ENCODE data around the gene GLCE.

The GLCE gene

GRCh38 chr15:69185706-69186105 is 25.3 kb downstream of the GLCE start:
- TF ChIP-seq ZFP3 (CRISPR knock-in tag; IDR thresholded peaks at IDR 0.05) (no peak), CSRNP3 (CRISPR knock-in tag; IDR thresholded peaks at IDR 0.05) (no peak), ZNF565 (CRISPR knock-in tag; conservative IDR thresholded peaks at IDR 0.05; ENCODE audit: low read depth) (no peak), PPARA (CRISPR knock-in tag; IDR thresholded peaks at IDR 0.05; ENCODE audit: borderline replicate concordance) (no peak), TSHZ2 (CRISPR knock-in tag; IDR thresholded peaks at IDR 0.05) (no peak), ESRRG (CRISPR knock-in tag; IDR thresholded peaks at IDR 0.05) (no peak), CSDC2 (CRISPR knock-in tag; IDR thresholded peaks at IDR 0.05) (no peak), RARB (CRISPR knock-in tag; IDR thresholded peaks at IDR 0.05) (no peak), TCF4 (CRISPR knock-in tag; IDR thresholded peaks at IDR 0.05; ENCODE audit: borderline replicate concordance) (no peak), ZNF8 (CRISPR knock-in tag; IDR thresholded peaks at IDR 0.05) (no peak), ZC3H10 (CRISPR knock-in tag; IDR thresholded peaks at IDR 0.05) (no peak), ZNF70 (CRISPR knock-in tag; IDR thresholded peaks at IDR 0.05) (no peak), OSR1 (CRISPR knock-in tag; IDR thresholded peaks at IDR 0.05) (no peak), CREB5 (CRISPR knock-in tag; IDR thresholded peaks at IDR 0.05; ENCODE audit: low read depth) (no peak)
- ATAC-seq: no peak

- no peak for ATAC-seq
- no peak for TF ChIP-seq ZC3H10 (CRISPR knock-in tag; IDR thresholded peaks at IDR 0.05)
These were observed 28.7 kb downstream of the GLCE start for GRCh38 chr15:69189157-69189556.

- TF ChIP-seq ESRRG (CRISPR knock-in tag; IDR thresholded peaks at IDR 0.05) (no peak), PPARA (CRISPR knock-in tag; IDR thresholded peaks at IDR 0.05; ENCODE audit: borderline replicate concordance) (no peak), ZC3H10 (CRISPR knock-in tag; IDR thresholded peaks at IDR 0.05) (no peak), TOX (CRISPR knock-in tag; IDR thresholded peaks at IDR 0.05; ENCODE audit: borderline replicate concordance) (no peak), GLIS3 (CRISPR knock-in tag; IDR thresholded peaks at IDR 0.05) (no peak), ISL1 (CRISPR knock-in tag; IDR thresholded peaks at IDR 0.05) (no peak), OSR1 (CRISPR knock-in tag; IDR thresholded peaks at IDR 0.05) (no peak), SNAI2 (CRISPR knock-in tag; IDR thresholded peaks at IDR 0.05) (no peak)
- no peak for ATAC-seq
These were observed 29.7 kb downstream of the GLCE start for GRCh38 chr15:69190091-69190490.

- no peak for ATAC-seq
- TF ChIP-seq GLIS3 (CRISPR knock-in tag; IDR thresholded peaks at IDR 0.05): no peak
- no peak for TF ChIP-seq ISL1 (CRISPR knock-in tag; IDR thresholded peaks at IDR 0.05)
- TF ChIP-seq ZFP30 (CRISPR knock-in tag; IDR thresholded peaks at IDR 0.05): no peak
- no peak for TF ChIP-seq ZC3H10 (CRISPR knock-in tag; IDR thresholded peaks at IDR 0.05)
- TF ChIP-seq CSRNP3 (CRISPR knock-in tag; IDR thresholded peaks at IDR 0.05): no peak
- no peak for TF ChIP-seq SNAI2 (CRISPR knock-in tag; IDR thresholded peaks at IDR 0.05)
- TF ChIP-seq ARNTL (CRISPR knock-in tag; IDR thresholded peaks at IDR 0.05; ENCODE audit: borderline replicate concordance, low read depth): no peak
- no peak for TF ChIP-seq ZNF70 (CRISPR knock-in tag; IDR thresholded peaks at IDR 0.05)
- TF ChIP-seq PPARA (CRISPR knock-in tag; IDR thresholded peaks at IDR 0.05; ENCODE audit: borderline replicate concordance): no peak
- TF ChIP-seq PATZ1 (CRISPR knock-in tag; IDR thresholded peaks at IDR 0.05; ENCODE audit: borderline replicate concordance): no peak
- no peak for TF ChIP-seq TSHZ2 (CRISPR knock-in tag; IDR thresholded peaks at IDR 0.05)
- TF ChIP-seq CREB5 (CRISPR knock-in tag; IDR thresholded peaks at IDR 0.05; ENCODE audit: low read depth): no peak
These were observed 30.1 kb downstream of the GLCE start for GRCh38 chr15:69190504-69190903.

Data from SK-N-SH treated with all-trans-retinoic acid at 6 μM for 48 hours (cell line).